ENCODE data around the gene TMEM120A.

GRCh38 chr7:75996476-75996875 lies 2.1 kb upstream of the TMEM120A start:
- TF ChIP-seq CTCF (IDR thresholded peaks at IDR 0.05; ENCODE audit: low read length) (no peak), EZH2 (IDR thresholded peaks at IDR 0.05; ENCODE audit: borderline replicate concordance, low read length) (no peak)

All from OCI-LY1 (cell line).